ENCODE results near the gene CLASP1. TPM values are rescaled to one million over a fixed set of nuclear protein-coding genes. Genes with fewer than 3 reads are reported as not detected.

CLASP1 gene
- total RNA-seq, 1 experiment from 2014 or later, result 81.9 TPM

DNA sequence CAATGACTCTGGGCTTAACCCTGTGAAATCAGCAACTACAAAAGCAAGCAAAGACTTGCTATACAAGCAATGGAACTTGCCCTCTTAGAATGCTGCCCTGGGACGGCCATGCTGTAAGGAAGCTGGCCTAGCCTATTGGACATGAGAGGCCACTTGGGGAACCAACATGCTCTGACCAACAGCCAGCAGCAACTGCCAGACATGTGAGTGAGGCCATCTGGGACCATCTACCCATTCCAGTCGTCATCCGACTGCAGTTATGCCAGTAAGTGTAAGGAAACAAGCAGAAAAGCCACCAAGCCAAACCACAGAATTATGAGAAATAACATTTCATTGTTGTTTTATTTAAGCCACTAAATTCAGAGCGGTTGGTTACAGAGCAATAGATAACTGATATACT, 40.9 kb downstream of the CLASP1 start:
- ChIA-PET CTCF (interaction anchor here (1.0 kb wide), 1 partner anchor 12 kb away, joined by 3 read pairs; no protein-coding TSS in a partner anchor), POLR2A (interaction anchor here (0.9 kb wide), 1 partner anchor 71 kb away, joined by 3 read pairs; no protein-coding TSS in a partner anchor)

GRCh38 chr2:121605820-121606733, 43.2 kb downstream of the CLASP1 start:
- TF ChIP-seq, protein P1, sequence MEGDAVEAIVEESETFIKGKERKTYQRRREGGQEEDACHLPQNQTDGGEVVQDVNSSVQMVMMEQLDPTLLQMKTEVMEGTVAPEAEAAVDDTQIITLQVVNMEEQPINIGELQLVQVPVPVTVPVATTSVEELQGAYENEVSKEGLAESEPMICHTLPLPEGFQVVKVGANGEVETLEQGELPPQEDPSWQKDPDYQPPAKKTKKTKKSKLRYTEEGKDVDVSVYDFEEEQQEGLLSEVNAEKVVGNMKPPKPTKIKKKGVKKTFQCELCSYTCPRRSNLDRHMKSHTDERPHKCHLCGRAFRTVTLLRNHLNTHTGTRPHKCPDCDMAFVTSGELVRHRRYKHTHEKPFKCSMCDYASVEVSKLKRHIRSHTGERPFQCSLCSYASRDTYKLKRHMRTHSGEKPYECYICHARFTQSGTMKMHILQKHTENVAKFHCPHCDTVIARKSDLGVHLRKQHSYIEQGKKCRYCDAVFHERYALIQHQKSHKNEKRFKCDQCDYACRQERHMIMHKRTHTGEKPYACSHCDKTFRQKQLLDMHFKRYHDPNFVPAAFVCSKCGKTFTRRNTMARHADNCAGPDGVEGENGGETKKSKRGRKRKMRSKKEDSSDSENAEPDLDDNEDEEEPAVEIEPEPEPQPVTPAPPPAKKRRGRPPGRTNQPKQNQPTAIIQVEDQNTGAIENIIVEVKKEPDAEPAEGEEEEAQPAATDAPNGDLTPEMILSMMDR (IDR thresholded peaks at IDR 0.05; ENCODE audit: unreplicated experiment), result no peak
- Mint-ChIP-seq H3K9me3 (ENCODE audit: unreplicated experiment) (no peaks in the 10 kb centered on the region), H3K4me3 (ENCODE audit: unreplicated experiment) (no peak overlapping the region), H3K27ac (ENCODE audit: low read depth, unreplicated experiment) (no peak overlapping the region), H3K27me3 (ENCODE audit: insufficient read depth, unreplicated experiment) (no peaks in the 10 kb centered on the region), H3K4me1 (ENCODE audit: insufficient read depth, unreplicated experiment) (peaks cover 6% of the 10 kb centered on the region), H3K36me3 (ENCODE audit: insufficient read depth, unreplicated experiment) (peaks cover 28% of the 10 kb centered on the region)
- DNase-seq (ENCODE audit: unreplicated experiment), result no peak
- intact Hi-C loops (cut with micrococcal nuclease), result no loop called here
- CTCF ChIA-PET, result interaction anchor here (0.7 to 2.0 kb wide), 3 partner anchors 10 to 134 kb away, joined by 3 to 6 read pairs (median 3); no protein-coding TSS in a partner anchor
- TSS peak; percentile 18 for BruUV-seq (replicated peaks)
- POLR2A ChIA-PET, result interaction anchor here (0.7 to 1.4 kb wide), 2 partner anchors 14 to 21 kb away, joined by 3 to 7 read pairs; no protein-coding TSS in a partner anchor

More for the DNA sequence above, 40.9 kb downstream of the CLASP1 start:
- Mint-ChIP-seq H3K27ac (ENCODE audit: low read depth, unreplicated experiment) (no peak overlapping the region), H3K4me3 (ENCODE audit: unreplicated experiment) (no peak overlapping the region), H3K9me3 (ENCODE audit: unreplicated experiment) (no peaks in the 10 kb centered on the region), H3K4me1 (ENCODE audit: insufficient read depth, unreplicated experiment) (peaks cover 6% of the 10 kb centered on the region), H3K36me3 (ENCODE audit: insufficient read depth, unreplicated experiment) (peaks cover 19% of the 10 kb centered on the region), H3K27me3 (ENCODE audit: insufficient read depth, unreplicated experiment) (no peaks in the 10 kb centered on the region)
- intact Hi-C loops (cut with micrococcal nuclease), result no loop called here
- DNase-seq (ENCODE audit: unreplicated experiment), result no peak
- TF ChIP-seq, protein P1 (IDR thresholded peaks at IDR 0.05; ENCODE audit: unreplicated experiment), result no peak
- no TSS peak for BruUV-seq (replicated peaks)

DNA sequence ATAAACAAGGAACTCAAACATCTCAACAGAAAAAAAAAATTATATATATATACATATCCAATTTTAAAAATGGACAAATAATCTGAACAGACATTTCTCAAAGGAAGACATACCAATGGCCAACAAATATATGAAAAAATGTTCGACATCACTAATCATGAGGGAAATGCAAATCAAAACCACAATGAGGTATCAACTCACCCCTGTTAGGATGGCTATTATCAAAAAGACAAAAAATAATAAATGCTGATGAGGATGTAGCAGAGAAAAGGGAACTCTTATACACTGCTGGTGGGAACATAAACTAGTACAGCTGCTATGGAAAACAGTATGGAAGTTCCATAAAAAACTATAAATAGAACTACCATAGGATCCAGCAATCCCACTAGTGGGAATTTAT, 46.1 kb downstream of the CLASP1 start:
- H3K27me3 Mint-ChIP-seq (ENCODE audit: insufficient read depth, unreplicated experiment), result no peaks in the 10 kb centered on the region
- DNase-seq (ENCODE audit: unreplicated experiment), result no peak
- no peaks in the 10 kb centered on the region for H3K9me3 Mint-ChIP-seq (ENCODE audit: unreplicated experiment)
- peak overlapping the region; percentile 41 for H3K27ac Mint-ChIP-seq (ENCODE audit: low read depth, unreplicated experiment)
- H3K4me3 Mint-ChIP-seq (ENCODE audit: unreplicated experiment), result no peak overlapping the region
- ChIA-PET CTCF (interaction anchor here (0.8 kb wide), 1 partner anchor 19 kb away, joined by 3 read pairs; no protein-coding TSS in a partner anchor), POLR2A (interaction anchor here (0.7 to 2.3 kb wide), 4 partner anchors 10 to 234 kb away, joined by 3 to 7 read pairs (median 4); no protein-coding TSS in a partner anchor)
- peaks cover 38% of the 10 kb centered on the region for H3K36me3 Mint-ChIP-seq (ENCODE audit: insufficient read depth, unreplicated experiment)
- no TSS peak for BruUV-seq (replicated peaks)
- TF ChIP-seq, protein P1 (IDR thresholded peaks at IDR 0.05; ENCODE audit: unreplicated experiment), result no peak
- intact Hi-C loops (cut with micrococcal nuclease), result no loop called here
- H3K4me1 Mint-ChIP-seq (ENCODE audit: insufficient read depth, unreplicated experiment), result peaks cover 12% of the 10 kb centered on the region

Data from MCF 10A (cell line).